Urothelium cell line (cell line): ENCODE measurements around the gene NOTCH1.

ENCODE experiments used
- DNase-seq: peaks from one replicate; pipeline ENCODE4 v3.0.0; 2011; ENCODE audit warnings: low spot score, mixed read lengths
- FAIRE-seq: peaks from 2 replicates; lab custom pipeline; 2011; peaks lifted over from hg19 to GRCh38; lab: Jason Lieb, UNC

The NOTCH1 gene

GRCh38 chr9:136532799-136533774, 12.8 kb downstream of the NOTCH1 start:
- FAIRE-seq = no peak
- DNase-seq = no peak

- FAIRE-seq = no peak
- DNase-seq = no peak
Measured at GRCh38 chr9:136531904-136532798, 13.7 kb downstream of the NOTCH1 start.

GRCh38 chr9:136531186-136531903, 14.5 kb downstream of the NOTCH1 start:
- no peak for FAIRE-seq
- no peak for DNase-seq

- FAIRE-seq = no peak
- no peak for DNase-seq
Measured at GRCh38 chr9:136530461-136531089, 15.3 kb downstream of the NOTCH1 start.

GRCh38 chr9:136529516-136530460, 16.1 kb downstream of the NOTCH1 start:
- DNase-seq = no peak
- no peak for FAIRE-seq

- DNase-seq = no peak
- FAIRE-seq = no peak
Measured at GRCh38 chr9:136528716-136529341, 17.0 kb downstream of the NOTCH1 start.

GRCh38 chr9:136527721-136528710, 17.8 kb downstream of the NOTCH1 start:
- FAIRE-seq = peak; percentile 94
- DNase-seq = peak; percentile 72

- no peak for FAIRE-seq
Measured at GRCh38 chr9:136527131-136527530, 18.7 kb downstream of the NOTCH1 start.

GRCh38 chr9:136526625-136527066, 19.2 kb downstream of the NOTCH1 start:
- no peak for FAIRE-seq
- DNase-seq = no peak

More at GRCh38 chr9:136527131-136527530, 18.7 kb downstream of the NOTCH1 start:
- no peak for DNase-seq

GRCh38 chr9:136525841-136526499, 19.9 kb downstream of the NOTCH1 start:
- DNase-seq = no peak
- FAIRE-seq = no peak

- DNase-seq (no peak), FAIRE-seq (no peak)
Measured at GRCh38 chr9:136525207-136525606, 20.6 kb downstream of the NOTCH1 start.

- FAIRE-seq = no peak
Measured at GRCh38 chr9:136522314-136523237, 23.3 kb downstream of the NOTCH1 start.

GRCh38 chr9:136521537-136521936, 24.3 kb downstream of the NOTCH1 start:
- FAIRE-seq (no peak), DNase-seq (no peak)

More at GRCh38 chr9:136522314-136523237, 23.3 kb downstream of the NOTCH1 start:
- no peak for DNase-seq

- no peak for FAIRE-seq
Measured at GRCh38 chr9:136520053-136520540, 25.8 kb downstream of the NOTCH1 start.

GRCh38 chr9:136519263-136520052, 26.4 kb downstream of the NOTCH1 start:
- DNase-seq (no peak), FAIRE-seq (no peak)

More at GRCh38 chr9:136520053-136520540, 25.8 kb downstream of the NOTCH1 start:
- no peak for DNase-seq
